NCI-H146 (cell line): ENCODE data around the gene HSP90AB1.

Experiments
- DNase-seq: peaks from one replicate; lab custom pipeline; 2025; lab: John Stamatoyannopoulos, UW

Gene HSP90AB1

GRCh38 chr6:44246663-44247337 lies at the start of gene HSP90AB1:
HSP90AB1 (plus strand) TSS chr6:44247101; CDS start chr6:44248630, 1,529 bp downstream.
- peak; percentile 100 for DNase-seq

- no peak for DNase-seq
Observed at GRCh38 chr6:44198684-44199083, 48.2 kb upstream of the HSP90AB1 start.

- DNase-seq, result no peak
Observed at GRCh38 chr6:44199883-44200282, 47.0 kb upstream of the HSP90AB1 start.

GRCh38 chr6:44201200-44201599 lies 45.7 kb upstream of the HSP90AB1 start:
- DNase-seq, result no peak

- DNase-seq, result no peak
Observed at GRCh38 chr6:44201638-44202303, 45.1 kb upstream of the HSP90AB1 start.

GRCh38 chr6:44202332-44202971 lies 44.4 kb upstream of the HSP90AB1 start:
- no peak for DNase-seq

- DNase-seq, result no peak
Observed at GRCh38 chr6:44202972-44203750, 43.7 kb upstream of the HSP90AB1 start.

- DNase-seq, result no peak
Observed at GRCh38 chr6:44203955-44204354, 42.9 kb upstream of the HSP90AB1 start.

GRCh38 chr6:44207966-44208365 lies 38.9 kb upstream of the HSP90AB1 start:
- DNase-seq, result no peak

- no peak for DNase-seq
Observed at GRCh38 chr6:44211284-44211683, 35.6 kb upstream of the HSP90AB1 start.

GRCh38 chr6:44214307-44214706 lies 32.6 kb upstream of the HSP90AB1 start:
- no peak for DNase-seq

GRCh38 chr6:44216677-44217331 lies 30.1 kb upstream of the HSP90AB1 start, which contains the start of gene MYMX:
MYMX (plus strand) TSS chr6:44216926; CDS start chr6:44217472, 546 bp downstream.
- DNase-seq, result peak; percentile 53

GRCh38 chr6:44217332-44218143 lies 29.4 kb upstream of the HSP90AB1 start:
- DNase-seq, result no peak

GRCh38 chr6:44219053-44219814 lies 27.7 kb upstream of the HSP90AB1 start:
- DNase-seq, result peak; percentile 93

GRCh38 chr6:44219815-44220784 lies 26.8 kb upstream of the HSP90AB1 start:
- no peak for DNase-seq

- DNase-seq, result no peak
Observed at GRCh38 chr6:44220913-44221290, 26.0 kb upstream of the HSP90AB1 start.

- DNase-seq, result peak; percentile 74
Observed at GRCh38 chr6:44221291-44221960, 25.5 kb upstream of the HSP90AB1 start.

GRCh38 chr6:44221961-44222335 lies 25.0 kb upstream of the HSP90AB1 start:
- DNase-seq, result no peak
